ENCODE results near the gene RHBDD1.

RHBDD1 gene

GRCh38 chr2:226845386-226846116, 9.7 kb downstream of the RHBDD1 start:
- H3K4me3 ChIP-seq (ENCODE audit: low read depth, low read length), result no peak overlapping the region
- TF ChIP-seq CTCF (conservative IDR thresholded peaks at IDR 0.05; ENCODE audit: low read depth, low read length), result no peak
- no peak for DNase-seq (ENCODE audit: low read depth)

- no peak for TF ChIP-seq CTCF (conservative IDR thresholded peaks at IDR 0.05; ENCODE audit: low read depth, low read length)
- no peak overlapping the region for H3K4me3 ChIP-seq (ENCODE audit: low read depth, low read length)
- DNase-seq (ENCODE audit: low read depth), result no peak
Measured at GRCh38 chr2:226847090-226847489, 11.2 kb downstream of the RHBDD1 start.

GRCh38 chr2:226847511-226847910, 11.7 kb downstream of the RHBDD1 start:
- H3K4me3 ChIP-seq (ENCODE audit: low read depth, low read length), result no peak overlapping the region
- DNase-seq (ENCODE audit: low read depth), result no peak
- TF ChIP-seq CTCF (conservative IDR thresholded peaks at IDR 0.05; ENCODE audit: low read depth, low read length), result no peak

- H3K4me3 ChIP-seq (ENCODE audit: low read depth, low read length), result no peak overlapping the region
- no peak for TF ChIP-seq CTCF (conservative IDR thresholded peaks at IDR 0.05; ENCODE audit: low read depth, low read length)
- DNase-seq (ENCODE audit: low read depth), result no peak
Measured at GRCh38 chr2:226849349-226849748, 13.5 kb downstream of the RHBDD1 start.

GRCh38 chr2:226850024-226850423, 14.2 kb downstream of the RHBDD1 start:
- TF ChIP-seq CTCF (conservative IDR thresholded peaks at IDR 0.05; ENCODE audit: low read depth, low read length), result no peak
- H3K4me3 ChIP-seq (ENCODE audit: low read depth, low read length), result no peak overlapping the region
- no peak for DNase-seq (ENCODE audit: low read depth)

- DNase-seq (ENCODE audit: low read depth), result no peak
- H3K4me3 ChIP-seq (ENCODE audit: low read depth, low read length), result no peak overlapping the region
- TF ChIP-seq CTCF (conservative IDR thresholded peaks at IDR 0.05; ENCODE audit: low read depth, low read length), result no peak
Measured at GRCh38 chr2:226855787-226856186, 19.9 kb downstream of the RHBDD1 start.

- TF ChIP-seq CTCF (conservative IDR thresholded peaks at IDR 0.05; ENCODE audit: low read depth, low read length), result no peak
- no peak for DNase-seq (ENCODE audit: low read depth)
- H3K4me3 ChIP-seq (ENCODE audit: low read depth, low read length), result no peak overlapping the region
Measured at GRCh38 chr2:226860087-226860486, 24.2 kb downstream of the RHBDD1 start.

Data from choroid plexus epithelial cell (primary cell).